ENCODE measurements around the gene ELFN1.

Gene ELFN1

GRCh38 chr7:1669954-1670893 is at the start of gene ELFN1:
ELFN1 (plus strand) TSS chr7:1670277; CDS start chr7:1744597, 74,320 bp downstream.
- no peak for DNase-seq

GRCh38 chr7:1620835-1621234 is 49.2 kb upstream of the ELFN1 start:
- DNase-seq: no peak

GRCh38 chr7:1621718-1622117 is 48.4 kb upstream of the ELFN1 start:
- no peak for DNase-seq

GRCh38 chr7:1622441-1622840 is 47.6 kb upstream of the ELFN1 start:
- DNase-seq: no peak

- no peak for DNase-seq
These were observed 46.3 kb upstream of the ELFN1 start for GRCh38 chr7:1623810-1624209.

- DNase-seq: no peak
These were observed 44.8 kb upstream of the ELFN1 start for GRCh38 chr7:1624999-1625927.

GRCh38 chr7:1626769-1627168 is 43.3 kb upstream of the ELFN1 start:
- DNase-seq: no peak

GRCh38 chr7:1630700-1631336 is 39.3 kb upstream of the ELFN1 start:
- DNase-seq: no peak

GRCh38 chr7:1631678-1632077 is 38.4 kb upstream of the ELFN1 start:
- no peak for DNase-seq

GRCh38 chr7:1632506-1632905 is 37.6 kb upstream of the ELFN1 start:
- DNase-seq: no peak

- DNase-seq: no peak
These were observed 36.9 kb upstream of the ELFN1 start for GRCh38 chr7:1632916-1633785.

- DNase-seq: no peak
These were observed 34.7 kb upstream of the ELFN1 start for GRCh38 chr7:1635401-1635800.

- DNase-seq: no peak
These were observed 32.9 kb upstream of the ELFN1 start for GRCh38 chr7:1637155-1637554.

GRCh38 chr7:1638215-1638661 is 31.8 kb upstream of the ELFN1 start:
- DNase-seq: peak; percentile 69

- DNase-seq: no peak
These were observed 31.0 kb upstream of the ELFN1 start for GRCh38 chr7:1639071-1639470.

GRCh38 chr7:1639532-1640175 is 30.4 kb upstream of the ELFN1 start:
- DNase-seq: no peak

- no peak for DNase-seq
These were observed 29.5 kb upstream of the ELFN1 start for GRCh38 chr7:1640376-1641172.

- DNase-seq: no peak
These were observed 28.9 kb upstream of the ELFN1 start for GRCh38 chr7:1641173-1641572.

- no peak for DNase-seq
These were observed 28.3 kb upstream of the ELFN1 start for GRCh38 chr7:1641661-1642260.

GRCh38 chr7:1642291-1642731 is 27.8 kb upstream of the ELFN1 start:
- no peak for DNase-seq

Data from DMS79 (cell line).